ENCODE measurements around the gene COPA.

COPA gene

GRCh38 chr1:160367934-160368923 lies 25.2 kb upstream of the COPA start:
- Mint-ChIP-seq H3K27me3 (no peaks in the 10 kb centered on the region), H3K36me3 (ENCODE audit: low read depth) (no peaks in the 10 kb centered on the region), H3K9me3 (no peaks in the 10 kb centered on the region), H3K4me1 (ENCODE audit: low read depth) (no peaks in the 10 kb centered on the region), H3K4me3 (no peak overlapping the region), H3K27ac (no peak overlapping the region)
- no peak for DNase-seq

- Mint-ChIP-seq H3K36me3 (ENCODE audit: low read depth) (no peaks in the 10 kb centered on the region), H3K27me3 (no peaks in the 10 kb centered on the region), H3K9me3 (no peaks in the 10 kb centered on the region), H3K4me3 (no peak overlapping the region), H3K4me1 (ENCODE audit: low read depth) (no peaks in the 10 kb centered on the region), H3K27ac (no peak overlapping the region)
- DNase-seq, result no peak
These were observed 24.5 kb upstream of the COPA start for GRCh38 chr1:160367516-160367900.

GRCh38 chr1:160366731-160367515 lies 23.9 kb upstream of the COPA start, which contains the start of gene NHLH1:
Gene NHLH1 (plus strand): TSS chr1:160367071. CDS start chr1:160370732, 3,661 bp downstream.
- no peak for DNase-seq
- Mint-ChIP-seq H3K27me3 (no peaks in the 10 kb centered on the region), H3K27ac (no peak within 1 kb of the TSS)

GRCh38 chr1:160365325-160365724 lies 22.3 kb upstream of the COPA start:
- no peak for DNase-seq
- Mint-ChIP-seq H3K4me3 (no peak overlapping the region), H3K27ac (no peak overlapping the region), H3K9me3 (no peaks in the 10 kb centered on the region), H3K27me3 (no peaks in the 10 kb centered on the region), H3K36me3 (ENCODE audit: low read depth) (peaks cover 10% of the 10 kb centered on the region), H3K4me1 (ENCODE audit: low read depth) (no peaks in the 10 kb centered on the region)

More at GRCh38 chr1:160366731-160367515, 23.9 kb upstream of the COPA start, which contains the start of gene NHLH1:
- Mint-ChIP-seq H3K36me3 (ENCODE audit: low read depth) (no peaks in the 10 kb centered on the region), H3K4me1 (ENCODE audit: low read depth) (no peaks in the 10 kb centered on the region), H3K9me3 (no peaks in the 10 kb centered on the region), H3K4me3 (no peak within 1 kb of the TSS)

GRCh38 chr1:160363951-160364735 lies 21.1 kb upstream of the COPA start:
- Mint-ChIP-seq H3K27ac (peak overlapping the region; percentile 1), H3K4me3 (no peak overlapping the region), H3K9me3 (no peaks in the 10 kb centered on the region), H3K4me1 (ENCODE audit: low read depth) (no peaks in the 10 kb centered on the region), H3K27me3 (no peaks in the 10 kb centered on the region), H3K36me3 (ENCODE audit: low read depth) (peaks cover 22% of the 10 kb centered on the region)
- DNase-seq, result no peak

- Mint-ChIP-seq H3K36me3 (ENCODE audit: low read depth) (peaks cover 31% of the 10 kb centered on the region), H3K27ac (no peak overlapping the region), H3K4me1 (ENCODE audit: low read depth) (no peaks in the 10 kb centered on the region), H3K9me3 (no peaks in the 10 kb centered on the region), H3K27me3 (no peaks in the 10 kb centered on the region), H3K4me3 (no peak overlapping the region)
- DNase-seq, result no peak
These were observed 20.0 kb upstream of the COPA start for GRCh38 chr1:160363010-160363409.

- H3K27ac Mint-ChIP-seq, result peak overlapping the region; percentile 80
- DNase-seq, result no peak
These were observed 19.3 kb upstream of the COPA start for GRCh38 chr1:160362168-160362957.

GRCh38 chr1:160361814-160362167 lies 18.7 kb upstream of the COPA start:
- H3K27ac Mint-ChIP-seq, result peak overlapping the region; percentile 38
- H3K4me1 Mint-ChIP-seq (ENCODE audit: low read depth), result no peaks in the 10 kb centered on the region
- H3K4me3 Mint-ChIP-seq, result no peak overlapping the region
- no peaks in the 10 kb centered on the region for H3K27me3 Mint-ChIP-seq
- peaks cover 43% of the 10 kb centered on the region for H3K36me3 Mint-ChIP-seq (ENCODE audit: low read depth)
- H3K9me3 Mint-ChIP-seq, result no peaks in the 10 kb centered on the region
- no peak for DNase-seq

More at GRCh38 chr1:160362168-160362957, 19.3 kb upstream of the COPA start:
- H3K27me3 Mint-ChIP-seq, result no peaks in the 10 kb centered on the region
- H3K4me1 Mint-ChIP-seq (ENCODE audit: low read depth), result no peaks in the 10 kb centered on the region
- peaks cover 37% of the 10 kb centered on the region for H3K36me3 Mint-ChIP-seq (ENCODE audit: low read depth)
- no peaks in the 10 kb centered on the region for H3K9me3 Mint-ChIP-seq
- H3K4me3 Mint-ChIP-seq, result no peak overlapping the region

GRCh38 chr1:160361199-160361598 lies 18.1 kb upstream of the COPA start:
- Mint-ChIP-seq H3K4me1 (ENCODE audit: low read depth) (no peaks in the 10 kb centered on the region), H3K36me3 (ENCODE audit: low read depth) (peaks cover 49% of the 10 kb centered on the region), H3K4me3 (no peak overlapping the region), H3K27ac (no peak overlapping the region), H3K27me3 (no peaks in the 10 kb centered on the region), H3K9me3 (no peaks in the 10 kb centered on the region)
- no peak for DNase-seq

GRCh38 chr1:160360227-160360695 lies 17.2 kb upstream of the COPA start:
- no peaks in the 10 kb centered on the region for H3K4me1 Mint-ChIP-seq (ENCODE audit: low read depth)
- no peaks in the 10 kb centered on the region for H3K27me3 Mint-ChIP-seq
- peaks cover 58% of the 10 kb centered on the region for H3K36me3 Mint-ChIP-seq (ENCODE audit: low read depth)
- H3K9me3 Mint-ChIP-seq, result no peaks in the 10 kb centered on the region
- H3K27ac Mint-ChIP-seq, result no peak overlapping the region
- no peak overlapping the region for H3K4me3 Mint-ChIP-seq
- no peak for DNase-seq

GRCh38 chr1:160359559-160360226 lies 16.6 kb upstream of the COPA start:
- no peaks in the 10 kb centered on the region for H3K9me3 Mint-ChIP-seq
- DNase-seq, result no peak
- H3K27ac Mint-ChIP-seq, result no peak overlapping the region
- H3K4me1 Mint-ChIP-seq (ENCODE audit: low read depth), result no peaks in the 10 kb centered on the region
- H3K27me3 Mint-ChIP-seq, result no peaks in the 10 kb centered on the region
- peaks cover 64% of the 10 kb centered on the region for H3K36me3 Mint-ChIP-seq (ENCODE audit: low read depth)
- H3K4me3 Mint-ChIP-seq, result no peak overlapping the region

GRCh38 chr1:160358073-160358472 lies 15.0 kb upstream of the COPA start:
- Mint-ChIP-seq H3K27me3 (no peaks in the 10 kb centered on the region), H3K9me3 (no peaks in the 10 kb centered on the region), H3K36me3 (ENCODE audit: low read depth) (peaks cover 80% of the 10 kb centered on the region), H3K4me3 (no peak overlapping the region), H3K27ac (no peak overlapping the region), H3K4me1 (ENCODE audit: low read depth) (no peaks in the 10 kb centered on the region)
- no peak for DNase-seq

- H3K9me3 Mint-ChIP-seq, result no peaks in the 10 kb centered on the region
- peak overlapping the region; percentile 7 for H3K27ac Mint-ChIP-seq
- DNase-seq, result no peak
- H3K27me3 Mint-ChIP-seq, result no peaks in the 10 kb centered on the region
- no peak overlapping the region for H3K4me3 Mint-ChIP-seq
- peaks cover 86% of the 10 kb centered on the region for H3K36me3 Mint-ChIP-seq (ENCODE audit: low read depth)
- no peaks in the 10 kb centered on the region for H3K4me1 Mint-ChIP-seq (ENCODE audit: low read depth)
These were observed 14.4 kb upstream of the COPA start for GRCh38 chr1:160357286-160358002.
